Ascending aorta (tissue), 2 donors: ENCODE measurements around the gene PLPP3. TPM values are rescaled to one million over a fixed set of nuclear protein-coding genes. Genes with fewer than 3 reads are reported as not detected.
A peak's percentile ranks its signal among the peaks of the same experiment; 100 is the strongest.

Source experiments
- DNase-seq, 2 donors: peaks; one replicate each; pipeline ENCODE4 v3.0.0-alpha.2; 2019; ENCODE audit warnings: low spot score in 2 of 2
- H3K27ac ChIP-seq, 2 donors: fragments of 200-600 bp; sonication (generic); one replicate each; pipeline ENCODE4 v1.5.1; 2016 to 2017; ENCODE audit warnings: mild to moderate bottlenecking in 1 of 2
- H3K27me3 ChIP-seq: fragments of 200-600 bp; sonication (generic); one replicate; pipeline ENCODE4 v1.5.1; 2017
- H3K36me3 ChIP-seq, 2 donors: fragments of 200-600 bp; sonication (generic); one replicate each; pipeline ENCODE4 v1.5.1; 2016
- H3K4me1 ChIP-seq, 2 donors: fragments of 200-600 bp; sonication (generic); one replicate each; pipeline ENCODE4 v1.5.1; 2016 to 2017; ENCODE audit warnings: mild to moderate bottlenecking in 1 of 2
- H3K4me3 ChIP-seq, 2 donors: fragments of 200-600 bp; sonication (generic); one replicate each; pipeline ENCODE4 v1.5.1; 2016 to 2017; ENCODE audit warnings: mild to moderate bottlenecking in 1 of 2
- H3K9me3 ChIP-seq, 2 donors: fragments of 200-600 bp; sonication (generic); one replicate each; pipeline ENCODE4 v1.5.1; 2016
- intact Hi-C: fragments of 100-400 bp; cut with DNase I; formaldehyde crosslinking; loops from one replicate; pipeline ENCODE4 v1.15.1; 2023
- total RNA-seq: library from RNA; depleted of rRNA; stranded (reverse); fragments of >200 nt; gene quantifications from one replicate; pipeline ENCODE4 v1.1.0, GENCODE V29; 2016
- TF ChIP-seq, protein P1 (sequence below), 3 experiments: fragments of 200-600 bp in 2 of 3; fragments of 450-650 bp in 1 of 3; sonication (generic) in 2 of 3; IDR thresholded peaks; one replicate each; pipeline ENCODE4 v1.5.1; 2016 to 2019; ENCODE audit warnings: antibody characterized with exemption in 3 of 3, mild to moderate bottlenecking in 1 of 3, moderate library complexity in 1 of 3

Gene PLPP3
- total RNA-seq, 1 donor from 2014 or later = 87.7 TPM

DNA sequence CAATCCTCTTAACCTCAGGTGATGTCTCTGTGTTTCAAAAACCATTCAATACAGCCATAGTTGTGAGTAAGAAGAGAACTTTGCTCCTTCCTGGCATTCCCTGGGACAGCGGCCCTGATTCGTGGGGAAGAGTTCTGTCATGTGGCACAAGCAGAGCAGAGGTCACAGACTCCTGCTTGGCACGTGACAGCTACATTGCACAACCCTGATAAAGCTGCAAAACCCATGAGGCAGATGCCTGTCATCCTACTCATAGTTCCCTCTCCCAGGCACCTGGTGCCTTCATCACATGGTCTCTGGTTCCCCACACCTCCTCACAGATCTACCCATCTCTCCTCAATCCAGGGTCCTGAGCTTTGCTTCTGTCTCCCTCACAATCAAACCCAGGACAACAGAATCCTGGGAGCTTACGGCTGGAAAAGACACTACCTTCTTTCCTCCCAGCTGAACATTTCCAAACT, 70.8 kb downstream of the PLPP3 start:
- TF ChIP-seq, protein P1, sequence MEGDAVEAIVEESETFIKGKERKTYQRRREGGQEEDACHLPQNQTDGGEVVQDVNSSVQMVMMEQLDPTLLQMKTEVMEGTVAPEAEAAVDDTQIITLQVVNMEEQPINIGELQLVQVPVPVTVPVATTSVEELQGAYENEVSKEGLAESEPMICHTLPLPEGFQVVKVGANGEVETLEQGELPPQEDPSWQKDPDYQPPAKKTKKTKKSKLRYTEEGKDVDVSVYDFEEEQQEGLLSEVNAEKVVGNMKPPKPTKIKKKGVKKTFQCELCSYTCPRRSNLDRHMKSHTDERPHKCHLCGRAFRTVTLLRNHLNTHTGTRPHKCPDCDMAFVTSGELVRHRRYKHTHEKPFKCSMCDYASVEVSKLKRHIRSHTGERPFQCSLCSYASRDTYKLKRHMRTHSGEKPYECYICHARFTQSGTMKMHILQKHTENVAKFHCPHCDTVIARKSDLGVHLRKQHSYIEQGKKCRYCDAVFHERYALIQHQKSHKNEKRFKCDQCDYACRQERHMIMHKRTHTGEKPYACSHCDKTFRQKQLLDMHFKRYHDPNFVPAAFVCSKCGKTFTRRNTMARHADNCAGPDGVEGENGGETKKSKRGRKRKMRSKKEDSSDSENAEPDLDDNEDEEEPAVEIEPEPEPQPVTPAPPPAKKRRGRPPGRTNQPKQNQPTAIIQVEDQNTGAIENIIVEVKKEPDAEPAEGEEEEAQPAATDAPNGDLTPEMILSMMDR (IDR thresholded peaks at IDR 0.05) = no peak
- peak in 1 of 2 donors; percentile 67 for DNase-seq
- Histone ChIP-seq H3K9me3 (no peaks in the 10 kb centered on the region), H3K36me3 (peaks cover 41 to 72% of the 10 kb centered on the region in 2 donors), H3K27ac (no peak overlapping the region), H3K4me1 (no peaks in the 10 kb centered on the region), H3K27me3 (no peaks in the 10 kb centered on the region), H3K4me3 (no peak overlapping the region)
- intact Hi-C loops = no loop called here

GRCh38 chr1:56507925-56508522, 71.3 kb downstream of the PLPP3 start:
- Histone ChIP-seq H3K4me1 (no peaks in the 10 kb centered on the region), H3K27me3 (no peaks in the 10 kb centered on the region), H3K36me3 (peaks cover 41 to 72% of the 10 kb centered on the region in 2 donors), H3K9me3 (no peaks in the 10 kb centered on the region), H3K4me3 (no peak overlapping the region), H3K27ac (no peak overlapping the region)
- TF ChIP-seq, protein P1 (IDR thresholded peaks at IDR 0.05) = no peak
- intact Hi-C loops = no loop called here
- no peak for DNase-seq

DNA sequence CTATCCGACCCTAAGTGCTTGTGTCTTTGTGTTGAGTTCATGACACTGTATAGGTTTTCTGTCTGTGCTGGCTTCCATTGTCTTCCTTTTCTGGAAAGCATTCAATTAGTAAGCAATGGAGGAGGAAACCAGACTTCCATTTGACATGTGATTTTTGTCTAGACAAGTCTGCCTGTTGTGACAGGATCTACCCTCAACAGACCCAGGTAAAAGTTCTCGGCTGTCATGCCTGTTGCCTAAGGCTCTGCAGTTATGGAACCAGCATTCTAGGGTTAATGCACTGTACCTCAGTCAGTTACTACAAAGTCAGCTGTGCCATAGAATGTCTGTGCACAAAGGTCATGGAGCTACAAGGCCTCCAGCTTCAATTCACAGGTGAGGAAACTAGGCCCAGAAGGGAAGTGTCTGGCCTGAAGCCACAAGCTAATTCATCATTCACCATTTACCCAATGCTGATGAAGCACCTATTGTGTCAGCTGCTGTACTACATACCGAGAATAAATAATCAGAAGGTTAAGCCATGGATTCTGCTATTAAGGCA, 72.3 kb downstream of the PLPP3 start:
- H3K4me3 ChIP-seq = no peak overlapping the region
- no peak for DNase-seq
- intact Hi-C loops = no loop called here
- TF ChIP-seq, protein P1 (IDR thresholded peaks at IDR 0.05) = no peak
- H3K27ac ChIP-seq = no peak overlapping the region
- no peaks in the 10 kb centered on the region for H3K9me3 ChIP-seq
- H3K27me3 ChIP-seq = no peaks in the 10 kb centered on the region
- H3K4me1 ChIP-seq = no peaks in the 10 kb centered on the region
- peaks cover 36 to 65% of the 10 kb centered on the region in 2 donors for H3K36me3 ChIP-seq

GRCh38 chr1:56505792-56506743, 73.3 kb downstream of the PLPP3 start:
- H3K27me3 ChIP-seq = no peaks in the 10 kb centered on the region
- H3K9me3 ChIP-seq = no peaks in the 10 kb centered on the region
- H3K4me3 ChIP-seq = no peak overlapping the region
- DNase-seq = no peak
- no peak overlapping the region for H3K27ac ChIP-seq
- peaks cover 27 to 55% of the 10 kb centered on the region in 2 donors for H3K36me3 ChIP-seq
- TF ChIP-seq, protein P1 (IDR thresholded peaks at IDR 0.05) = no peak
- intact Hi-C loops = no loop called here
- H3K4me1 ChIP-seq = no peaks in the 10 kb centered on the region

DNA sequence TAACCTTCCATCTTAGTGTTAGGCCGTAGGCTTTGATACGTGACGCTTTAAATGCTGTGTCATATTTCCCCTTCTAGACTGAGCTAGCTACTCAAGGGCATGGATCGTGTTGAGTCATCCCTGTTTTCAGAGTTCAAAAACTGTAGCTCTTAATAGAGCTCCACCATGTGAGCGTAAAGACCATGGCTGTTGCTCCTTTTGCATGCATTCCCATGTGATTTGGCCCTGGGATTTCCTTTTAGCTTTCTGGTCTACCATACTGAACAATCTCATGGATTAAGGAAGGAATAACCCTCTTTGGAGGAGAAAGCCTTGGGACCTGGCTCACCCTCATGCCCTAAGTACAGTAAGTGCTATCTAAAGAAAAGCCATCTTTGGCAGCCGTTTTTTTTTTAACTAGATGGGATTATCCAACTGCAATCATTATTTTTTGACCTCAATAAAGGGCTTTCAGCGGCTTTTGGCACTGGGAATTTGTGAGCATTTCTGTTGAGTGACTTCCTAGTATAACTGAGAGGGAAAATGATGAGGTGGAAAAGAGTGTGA, 76.6 kb downstream of the PLPP3 start:
- no peaks in the 10 kb centered on the region for H3K9me3 ChIP-seq
- intact Hi-C loops = no loop called here
- H3K27ac ChIP-seq = no peak overlapping the region
- no peaks in the 10 kb centered on the region for H3K4me1 ChIP-seq
- no peak overlapping the region for H3K4me3 ChIP-seq
- TF ChIP-seq, protein P1 (IDR thresholded peaks at IDR 0.05) = no peak
- H3K36me3 ChIP-seq = peaks cover 18 to 31% of the 10 kb centered on the region in 2 donors
- DNase-seq = no peak
- H3K27me3 ChIP-seq = no peaks in the 10 kb centered on the region
